Measurements from ENCODE around the gene GDPD3.

DNA sequence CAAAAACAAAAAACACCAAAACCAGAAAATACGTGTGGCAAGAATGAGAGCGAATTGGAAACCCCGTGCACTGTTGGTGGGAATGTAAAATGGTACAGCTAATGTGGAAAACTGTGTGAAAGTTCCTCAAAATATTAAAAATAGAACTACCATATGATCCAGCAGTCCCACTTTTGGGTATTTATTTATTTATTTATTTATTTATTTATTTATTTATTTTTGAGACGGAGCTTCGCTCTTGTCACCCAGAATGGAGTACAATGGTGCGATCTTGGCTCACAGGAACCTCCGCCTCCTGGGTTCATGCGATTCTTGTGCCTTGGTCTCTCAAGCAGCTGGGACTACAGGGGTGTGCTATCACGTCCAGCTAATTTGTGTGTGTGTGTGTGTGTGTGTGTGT, 39.2 kb upstream of the GDPD3 start:
- TF ChIP-seq POLR2A (IDR thresholded peaks at IDR 0.05; ENCODE audit: low read depth, low read length): no peak
- no peak for TF ChIP-seq POLR2AphosphoS5 (IDR thresholded peaks at IDR 0.05; ENCODE audit: low read depth, low read length)

All from GM12892 (cell line).